Activated CD4-positive, alpha-beta T cell treated with anti-CD3 and anti-CD28 coated beads for 24 hours (primary cell): ENCODE data around the gene SLC30A3.

ENCODE experiments used
- DNase-seq, 2 donors: peaks; one replicate each; pipeline ENCODE4 v3.0.0-alpha.2; 2020; ENCODE audit warnings: low read depth in 2 of 2

The SLC30A3 gene

DNA sequence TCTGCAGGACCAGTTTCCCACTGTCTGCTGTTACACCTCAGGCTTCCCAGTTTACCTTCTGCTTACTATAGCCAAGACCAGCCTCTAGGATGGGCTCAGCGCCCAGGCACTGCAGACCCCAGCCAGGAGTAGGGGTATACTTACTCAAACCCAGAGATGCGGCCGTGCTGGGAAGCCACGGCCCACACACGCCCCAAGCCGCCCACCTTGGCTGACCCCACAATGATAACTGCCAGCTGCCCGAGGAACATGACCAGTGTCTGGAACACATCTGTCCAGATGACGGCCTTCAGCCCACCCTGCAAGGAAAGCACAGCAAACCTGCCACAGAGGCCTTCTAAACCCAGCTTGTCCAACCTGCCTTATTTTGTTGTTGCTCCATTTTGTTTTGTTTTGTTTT is 57.6 kb downstream of the SLC30A3 start:
- no peak for DNase-seq

DNA sequence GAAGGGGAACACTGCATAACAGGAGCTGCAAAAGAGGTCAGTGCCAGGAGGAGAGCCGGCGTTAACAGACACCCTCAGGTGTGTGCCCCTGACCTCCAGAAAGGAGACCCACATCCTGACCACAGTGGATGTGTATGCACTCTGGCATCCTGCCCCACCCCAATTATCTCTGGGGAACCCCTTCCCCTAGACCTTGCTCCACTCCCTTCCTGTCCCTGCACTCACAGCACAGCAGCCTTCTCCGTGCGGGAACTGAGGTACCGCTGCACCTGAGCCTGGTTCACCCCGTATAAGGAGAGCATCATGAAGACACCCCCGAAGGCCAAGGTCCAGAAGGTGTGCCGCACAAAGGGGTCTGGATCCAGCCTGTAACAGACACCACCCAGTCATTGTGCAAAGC is 58.3 kb downstream of the SLC30A3 start:
- DNase-seq, result no peak

DNA sequence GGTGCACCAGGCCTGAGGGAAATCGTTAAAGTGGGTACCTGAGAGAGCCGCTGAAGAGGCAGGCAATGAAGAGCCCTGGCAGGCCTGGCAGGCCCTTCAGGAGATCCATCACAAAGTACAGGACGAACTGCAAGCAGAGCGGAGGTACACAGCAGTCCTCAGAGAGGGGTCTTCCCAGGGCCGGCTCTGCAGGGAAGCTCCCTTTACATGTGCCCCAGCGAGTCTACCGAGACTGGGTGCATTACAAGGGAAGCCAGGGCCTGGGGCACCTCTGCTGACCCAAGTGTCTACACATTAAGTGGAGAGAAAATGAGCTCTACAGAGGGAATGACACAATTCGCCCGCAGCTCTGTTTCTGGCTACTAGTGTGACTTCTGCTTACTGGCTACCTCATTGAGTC is 59.1 kb downstream of the SLC30A3 start:
- no peak for DNase-seq
